OCI-LY7 (cell line): ENCODE measurements around the gene RDH13.

ENCODE experiments used
- EZH2phosphoT487 ChIP-seq: fragments of 200-600 bp; sonication (generic); IDR thresholded peaks from 2 replicates; pipeline ENCODE4 v1.6.1; 2018; ENCODE audit warnings: low read depth, borderline replicate concordance, mild to moderate bottlenecking, mixed run types, antibody characterized with exemption, low read length, moderate library complexity, mixed read lengths
- TF ChIP-seq, protein P1 (sequence below): fragments of 200-600 bp; sonication (generic); conservative IDR thresholded peaks from 2 replicates; pipeline ENCODE4 v1.5.1; 2014; ENCODE audit warnings: mild to moderate bottlenecking, antibody characterized with exemption, low read length, moderate library complexity, mixed read lengths

DNA sequence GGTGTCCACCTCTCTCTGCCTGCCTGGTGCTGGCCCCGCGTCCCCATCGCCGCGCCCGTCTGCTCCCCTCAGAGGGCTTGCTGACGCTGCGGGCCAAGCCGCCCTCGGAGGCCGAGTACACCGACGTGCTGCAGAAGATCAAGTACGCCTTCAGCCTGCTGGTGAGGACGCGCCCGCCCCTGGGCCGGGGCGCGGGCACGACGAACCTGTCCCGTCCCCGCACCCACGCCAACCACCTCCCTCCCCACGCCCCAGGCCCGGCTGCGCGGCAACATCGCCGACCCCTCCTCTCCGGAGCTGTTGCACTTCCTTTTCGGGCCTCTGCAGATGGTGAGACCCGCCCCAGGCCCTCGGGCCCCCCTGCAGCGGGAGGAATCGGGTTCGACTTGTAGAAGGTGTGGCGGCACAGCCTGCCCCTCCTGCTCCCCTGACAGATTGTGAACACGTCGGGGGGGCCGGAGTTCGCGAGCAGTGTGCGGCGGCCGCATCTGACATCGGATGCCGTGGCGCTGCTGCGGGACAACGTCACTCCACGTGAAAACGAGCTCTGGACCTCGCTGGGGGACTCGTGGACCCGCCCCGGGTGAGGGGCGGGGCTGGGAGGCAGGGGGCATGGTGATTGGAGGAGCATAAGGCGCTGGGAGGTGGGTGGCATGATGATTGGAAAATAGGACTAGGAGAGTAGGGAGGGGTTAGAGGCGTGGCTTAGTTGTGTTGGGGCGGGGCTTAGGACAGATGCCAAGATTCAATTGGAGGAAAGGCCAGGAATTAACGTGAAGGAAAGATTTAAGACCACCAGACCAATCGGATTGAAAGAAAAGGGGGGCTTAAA lies 19.3 kb upstream of the RDH13 start:
- TF ChIP-seq, protein P1, sequence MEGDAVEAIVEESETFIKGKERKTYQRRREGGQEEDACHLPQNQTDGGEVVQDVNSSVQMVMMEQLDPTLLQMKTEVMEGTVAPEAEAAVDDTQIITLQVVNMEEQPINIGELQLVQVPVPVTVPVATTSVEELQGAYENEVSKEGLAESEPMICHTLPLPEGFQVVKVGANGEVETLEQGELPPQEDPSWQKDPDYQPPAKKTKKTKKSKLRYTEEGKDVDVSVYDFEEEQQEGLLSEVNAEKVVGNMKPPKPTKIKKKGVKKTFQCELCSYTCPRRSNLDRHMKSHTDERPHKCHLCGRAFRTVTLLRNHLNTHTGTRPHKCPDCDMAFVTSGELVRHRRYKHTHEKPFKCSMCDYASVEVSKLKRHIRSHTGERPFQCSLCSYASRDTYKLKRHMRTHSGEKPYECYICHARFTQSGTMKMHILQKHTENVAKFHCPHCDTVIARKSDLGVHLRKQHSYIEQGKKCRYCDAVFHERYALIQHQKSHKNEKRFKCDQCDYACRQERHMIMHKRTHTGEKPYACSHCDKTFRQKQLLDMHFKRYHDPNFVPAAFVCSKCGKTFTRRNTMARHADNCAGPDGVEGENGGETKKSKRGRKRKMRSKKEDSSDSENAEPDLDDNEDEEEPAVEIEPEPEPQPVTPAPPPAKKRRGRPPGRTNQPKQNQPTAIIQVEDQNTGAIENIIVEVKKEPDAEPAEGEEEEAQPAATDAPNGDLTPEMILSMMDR: no peak
- TF ChIP-seq EZH2phosphoT487: no peak
